Panc1 (cell line): Measurements from ENCODE around the gene USP40. TPM values are rescaled to one million over a fixed set of nuclear protein-coding genes. Genes with fewer than 3 reads are reported as not detected.

Source experiments
- ATAC-seq: fragments of 200-7000 bp; cut with Tn5 transposase; 2 replicates; pipeline ENCODE4 v1.9.1; 2020; ENCODE audit warnings: mild to moderate bottlenecking, moderate library complexity
- BruUV-seq: library from RNA; stranded (reverse); fragments of 400-500 nt; replicated peaks from 2 replicates; lab custom pipeline; 2021; lab: Mats Ljungman, UMichigan
- CTCF ChIA-PET: fragments of 300-600 bp; sonication (Branson Sonifier 250); formaldehyde crosslinking; loops from one replicate; lab custom pipeline; 2022; ENCODE audit warnings: antibody characterized with exemption; lab: Charles Lee
- POLR2A ChIA-PET: fragments of 300-600 bp; sonication (Branson Sonifier 250); formaldehyde crosslinking; loops from one replicate; lab custom pipeline; 2022; ENCODE audit warnings: antibody characterized with exemption; lab: Charles Lee
- DNase-seq: peaks from one replicate; pipeline ENCODE4 v3.0.0-alpha.2; 2010; ENCODE audit warnings: low read depth, low spot score
- H3K27ac ChIP-seq: 2 replicates; pipeline ENCODE4 v1.5.1; 2011; ENCODE audit warnings: mild to moderate bottlenecking, low read length, inconsistent platforms
- H3K27me3 ChIP-seq: fragments of 200-500 bp; sonication (Bioruptor generic); 2 replicates; pipeline ENCODE4 v1.6.0; 2014; ENCODE audit warnings: low read length, inconsistent platforms; ENCODE audit not compliant: control insufficient read depth, insufficient read depth
- H3K36me3 ChIP-seq: fragments of 200-500 bp; sonication (Bioruptor generic); 2 replicates; pipeline ENCODE4 v1.5.1; 2014; ENCODE audit warnings: inconsistent platforms, mild to moderate bottlenecking, low read length, moderate library complexity; ENCODE audit not compliant: control insufficient read depth, insufficient read depth
- H3K4me1 ChIP-seq: 2 replicates; pipeline ENCODE4 v1.5.1; 2011; ENCODE audit warnings: inconsistent platforms, mild to moderate bottlenecking, low read length, moderate library complexity; ENCODE audit not compliant: control insufficient read depth, insufficient read depth
- H3K4me3 ChIP-seq, 2 experiments: 2 replicates each; pipeline ENCODE4 v1.5.1; 2011 to 2012; ENCODE audit warnings: low read depth in 2 of 2, low read length in 2 of 2, mild to moderate bottlenecking in 2 of 2, inconsistent platforms in 1 of 2, moderate library complexity in 1 of 2
- H3K9me3 ChIP-seq: fragments of 200-500 bp; sonication (Bioruptor generic); 2 replicates; pipeline ENCODE4 v1.5.1; 2014; ENCODE audit warnings: low read depth, mild to moderate bottlenecking, inconsistent platforms, low read length, moderate library complexity; ENCODE audit not compliant: control insufficient read depth, insufficient read depth
- CTCF ChIP-seq: fragments of 450-650 bp; IDR thresholded peaks from 2 replicates; pipeline ENCODE4 v1.5.1; 2017; ENCODE audit warnings: mild to moderate bottlenecking
- POLR2AphosphoS5 ChIP-seq: IDR thresholded peaks from 2 replicates; pipeline ENCODE4 v1.6.1; 2012; ENCODE audit warnings: mild to moderate bottlenecking, low read depth, low read length, moderate library complexity
- SIN3A ChIP-seq: IDR thresholded peaks from 2 replicates; pipeline ENCODE4 v1.6.1; 2012; ENCODE audit warnings: low read depth, mild to moderate bottlenecking, low read length, moderate library complexity, borderline replicate concordance; ENCODE audit not compliant: insufficient read depth
- TCF7L2 ChIP-seq: IDR thresholded peaks from 2 replicates; pipeline ENCODE4 v1.6.1; 2011; ENCODE audit warnings: mild to moderate bottlenecking, low read depth, low read length, inconsistent platforms
- in situ Hi-C: cut with HindIII; loops from 2 replicates; pipeline ENCODE4 v1.10.0; 2016; ENCODE audit warnings: low sequenced_read_pairs, low pct_unique_long_range_greater_than_20kb
- intact Hi-C: fragments of 100-400 bp; cut with micrococcal nuclease; formaldehyde crosslinking; loops from one replicate; pipeline ENCODE4 v1.10.0; 2022; ENCODE audit not compliant: unreplicated experiment
- total RNA-seq: library from RNA; stranded (reverse); gene quantifications from one replicate; pipeline ENCODE4 v1.2.1, GENCODE V29; 2021; ENCODE audit not compliant: unreplicated experiment
- TF ChIP-seq, protein P1 (sequence below), 2 experiments: IDR thresholded peaks; 2 replicates each; pipeline ENCODE4 v1.6.1; 2011 to 2012; ENCODE audit warnings: low read depth in 2 of 2, control low read depth in 1 of 2, low read length in 1 of 2, mild to moderate bottlenecking in 1 of 2, moderate library complexity in 1 of 2; ENCODE audit not compliant: insufficient read depth in 1 of 2

Gene USP40
- total RNA-seq, 1 experiment from 2014 or later = 26.6 TPM

- peaks cover 24% of the 10 kb centered on the region for H3K36me3 ChIP-seq
Measured at GRCh38 chr2:233453916-233454315, 112.7 kb downstream of the USP40 start.

GRCh38 chr2:233453111-233453915 is 113.3 kb downstream of the USP40 start:
- BruUV-seq = no TSS peak
- no peak for DNase-seq
- no peak overlapping the region for H3K27ac ChIP-seq
- H3K27me3 ChIP-seq = no peaks in the 10 kb centered on the region
- peaks cover 5% of the 10 kb centered on the region; the same call in 1 of the 2 replicates for H3K4me1 ChIP-seq
- H3K4me3 ChIP-seq = no peak overlapping the region
- H3K9me3 ChIP-seq = no peaks in the 10 kb centered on the region
- TF ChIP-seq, protein P1, sequence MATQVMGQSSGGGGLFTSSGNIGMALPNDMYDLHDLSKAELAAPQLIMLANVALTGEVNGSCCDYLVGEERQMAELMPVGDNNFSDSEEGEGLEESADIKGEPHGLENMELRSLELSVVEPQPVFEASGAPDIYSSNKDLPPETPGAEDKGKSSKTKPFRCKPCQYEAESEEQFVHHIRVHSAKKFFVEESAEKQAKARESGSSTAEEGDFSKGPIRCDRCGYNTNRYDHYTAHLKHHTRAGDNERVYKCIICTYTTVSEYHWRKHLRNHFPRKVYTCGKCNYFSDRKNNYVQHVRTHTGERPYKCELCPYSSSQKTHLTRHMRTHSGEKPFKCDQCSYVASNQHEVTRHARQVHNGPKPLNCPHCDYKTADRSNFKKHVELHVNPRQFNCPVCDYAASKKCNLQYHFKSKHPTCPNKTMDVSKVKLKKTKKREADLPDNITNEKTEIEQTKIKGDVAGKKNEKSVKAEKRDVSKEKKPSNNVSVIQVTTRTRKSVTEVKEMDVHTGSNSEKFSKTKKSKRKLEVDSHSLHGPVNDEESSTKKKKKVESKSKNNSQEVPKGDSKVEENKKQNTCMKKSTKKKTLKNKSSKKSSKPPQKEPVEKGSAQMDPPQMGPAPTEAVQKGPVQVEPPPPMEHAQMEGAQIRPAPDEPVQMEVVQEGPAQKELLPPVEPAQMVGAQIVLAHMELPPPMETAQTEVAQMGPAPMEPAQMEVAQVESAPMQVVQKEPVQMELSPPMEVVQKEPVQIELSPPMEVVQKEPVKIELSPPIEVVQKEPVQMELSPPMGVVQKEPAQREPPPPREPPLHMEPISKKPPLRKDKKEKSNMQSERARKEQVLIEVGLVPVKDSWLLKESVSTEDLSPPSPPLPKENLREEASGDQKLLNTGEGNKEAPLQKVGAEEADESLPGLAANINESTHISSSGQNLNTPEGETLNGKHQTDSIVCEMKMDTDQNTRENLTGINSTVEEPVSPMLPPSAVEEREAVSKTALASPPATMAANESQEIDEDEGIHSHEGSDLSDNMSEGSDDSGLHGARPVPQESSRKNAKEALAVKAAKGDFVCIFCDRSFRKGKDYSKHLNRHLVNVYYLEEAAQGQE (IDR thresholded peaks at IDR 0.05; ENCODE audit: insufficient read depth in 1 of 2, low read depth in 2 of 2, low read length in 1 of 2) = no peak
- no peak for TF ChIP-seq SIN3A
- TF ChIP-seq CTCF = no peak
- no peak for TF ChIP-seq TCF7L2
- no peak for TF ChIP-seq POLR2AphosphoS5
- ATAC-seq = no peak
- peaks cover 24% of the 10 kb centered on the region for H3K36me3 ChIP-seq
- in situ Hi-C loops = no loop called here
- CTCF ChIA-PET = no interaction called here
- POLR2A ChIA-PET = no interaction called here
- intact Hi-C loops = no loop called here

More at GRCh38 chr2:233453916-233454315, 112.7 kb downstream of the USP40 start:
- H3K9me3 ChIP-seq = no peaks in the 10 kb centered on the region
- H3K27me3 ChIP-seq = no peaks in the 10 kb centered on the region
- ChIA-PET CTCF (no interaction called here), POLR2A (no interaction called here)
- no peak overlapping the region for H3K4me3 ChIP-seq
- no peak overlapping the region for H3K27ac ChIP-seq
- TF ChIP-seq POLR2AphosphoS5 = no peak
- TF ChIP-seq, protein P1 (IDR thresholded peaks at IDR 0.05; ENCODE audit: insufficient read depth in 1 of 2, low read depth in 2 of 2, low read length in 1 of 2) = no peak
- TF ChIP-seq TCF7L2 = no peak
- no peak for TF ChIP-seq CTCF
- no peak for TF ChIP-seq SIN3A
- in situ Hi-C loops (no loop called here), intact Hi-C loops (no loop called here)
- BruUV-seq = TSS peak; percentile 39
- H3K4me1 ChIP-seq = no peaks in the 10 kb centered on the region; the same call in 1 of the 2 replicates
- no peak for DNase-seq
- ATAC-seq = no peak
